Loucy (cell line): ENCODE results near the gene DCAF11.

Experiments used
- H2AFZ ChIP-seq: fragments of 200-600 bp; sonication (generic); 2 replicates; pipeline ENCODE4 v1.6.0; 2016; ENCODE audit warnings: antibody characterized with exemption, mild to moderate bottlenecking, low read length, moderate library complexity
- H3F3A ChIP-seq: fragments of 200-600 bp; 2 replicates; pipeline ENCODE4 v1.6.0; 2016; ENCODE audit warnings: antibody characterized with exemption, low read depth, mild to moderate bottlenecking
- H3K27me3 ChIP-seq: fragments of 200-600 bp; sonication (generic); 2 replicates; pipeline ENCODE4 v1.6.1; 2014; ENCODE audit warnings: low read length, mild to moderate bottlenecking; ENCODE audit not compliant: insufficient read depth, poor library complexity, severe bottlenecking
- H3K36me3 ChIP-seq: fragments of 200-600 bp; sonication (generic); 2 replicates; pipeline ENCODE4 v1.6.1; 2016; ENCODE audit warnings: low read length; ENCODE audit not compliant: insufficient read depth
- H3K4me1 ChIP-seq: fragments of 200-600 bp; sonication (generic); 2 replicates; pipeline ENCODE4 v1.5.1; 2014; ENCODE audit warnings: low read length, mild to moderate bottlenecking; ENCODE audit not compliant: insufficient read depth, poor library complexity, severe bottlenecking
- H3K4me2 ChIP-seq: fragments of 200-600 bp; sonication (generic); 2 replicates; pipeline ENCODE4 v1.6.0; 2014; ENCODE audit warnings: antibody characterized with exemption, low read length, low read depth, mild to moderate bottlenecking; ENCODE audit not compliant: poor library complexity, severe bottlenecking
- H3K4me3 ChIP-seq: fragments of 200-600 bp; sonication (generic); 2 replicates; pipeline ENCODE4 v1.5.1; 2014; ENCODE audit warnings: low read length, mild to moderate bottlenecking, mixed read lengths; ENCODE audit not compliant: poor library complexity, severe bottlenecking
- H3K79me2 ChIP-seq: fragments of 200-600 bp; sonication (generic); 2 replicates; pipeline ENCODE4 v1.6.1; 2014; ENCODE audit warnings: low read length; ENCODE audit not compliant: insufficient read depth
- H3K9ac ChIP-seq: fragments of 200-600 bp; sonication (generic); 2 replicates; pipeline ENCODE4 v1.6.0; 2014; ENCODE audit warnings: mild to moderate bottlenecking, low read depth, low read length, moderate library complexity; ENCODE audit not compliant: poor library complexity, severe bottlenecking
- H3K9me2 ChIP-seq: fragments of 200-600 bp; sonication (generic); replicated peaks from 2 replicates; pipeline ENCODE4 v1.6.1; 2016; ENCODE audit warnings: low read depth, low read length, mixed read lengths
- H3K9me3 ChIP-seq: fragments of 200-600 bp; sonication (generic); 2 replicates; pipeline ENCODE4 v1.6.1; 2014; ENCODE audit warnings: mild to moderate bottlenecking, antibody characterized with exemption, low read length, low read depth; ENCODE audit not compliant: insufficient read depth
- H4K20me1 ChIP-seq: fragments of 200-600 bp; sonication (generic); 2 replicates; pipeline ENCODE4 v1.6.0; 2014; ENCODE audit warnings: antibody characterized with exemption, low read length, mild to moderate bottlenecking; ENCODE audit not compliant: insufficient read depth, poor library complexity, severe bottlenecking
- EZH2phosphoT487 ChIP-seq: fragments of 200-600 bp; IDR thresholded peaks from 2 replicates; pipeline ENCODE4 v1.6.1; 2018; ENCODE audit warnings: antibody characterized with exemption, mild to moderate bottlenecking, moderate library complexity, borderline replicate concordance
- TF ChIP-seq, protein P1 (sequence below): fragments of 200-600 bp; sonication (generic); conservative IDR thresholded peaks from 2 replicates; pipeline ENCODE4 v1.5.1; 2014; ENCODE audit warnings: mild to moderate bottlenecking, antibody characterized with exemption, low read length

DCAF11 gene

DNA sequence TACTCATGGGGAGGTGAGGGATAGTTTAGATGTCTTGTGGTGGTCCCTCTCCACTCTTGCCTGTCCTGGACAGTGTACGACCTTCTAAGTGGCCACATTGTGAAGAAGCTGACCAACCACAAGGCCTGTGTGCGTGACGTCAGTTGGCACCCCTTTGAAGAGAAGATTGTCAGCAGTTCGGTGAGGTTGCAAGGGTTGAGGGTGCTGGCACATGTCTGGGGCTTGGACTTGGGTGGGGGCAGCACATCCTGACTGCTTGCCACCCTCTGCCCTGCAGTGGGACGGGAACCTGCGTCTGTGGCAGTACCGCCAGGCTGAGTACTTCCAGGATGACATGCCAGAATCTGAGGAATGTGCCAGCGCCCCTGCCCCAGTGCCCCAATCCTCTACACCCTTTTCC, 8.3 kb downstream of the DCAF11 start:
- Histone ChIP-seq H3K4me3 (no peak overlapping the region), H3K36me3 (peaks cover 42% of the 10 kb centered on the region), H3K79me2 (no peaks in the 10 kb centered on the region), H3K27me3 (no peaks in the 10 kb centered on the region), H3K4me1 (no peaks in the 10 kb centered on the region), H3K9ac (no peak overlapping the region), H3F3A (no peaks in the 10 kb centered on the region), H3K9me3 (no peaks in the 10 kb centered on the region), H4K20me1 (no peaks in the 10 kb centered on the region), H3K9me2 (no peaks in the 10 kb centered on the region), H2AFZ (no peak overlapping the region), H3K4me2 (no peak overlapping the region)
- TF ChIP-seq, protein P1, sequence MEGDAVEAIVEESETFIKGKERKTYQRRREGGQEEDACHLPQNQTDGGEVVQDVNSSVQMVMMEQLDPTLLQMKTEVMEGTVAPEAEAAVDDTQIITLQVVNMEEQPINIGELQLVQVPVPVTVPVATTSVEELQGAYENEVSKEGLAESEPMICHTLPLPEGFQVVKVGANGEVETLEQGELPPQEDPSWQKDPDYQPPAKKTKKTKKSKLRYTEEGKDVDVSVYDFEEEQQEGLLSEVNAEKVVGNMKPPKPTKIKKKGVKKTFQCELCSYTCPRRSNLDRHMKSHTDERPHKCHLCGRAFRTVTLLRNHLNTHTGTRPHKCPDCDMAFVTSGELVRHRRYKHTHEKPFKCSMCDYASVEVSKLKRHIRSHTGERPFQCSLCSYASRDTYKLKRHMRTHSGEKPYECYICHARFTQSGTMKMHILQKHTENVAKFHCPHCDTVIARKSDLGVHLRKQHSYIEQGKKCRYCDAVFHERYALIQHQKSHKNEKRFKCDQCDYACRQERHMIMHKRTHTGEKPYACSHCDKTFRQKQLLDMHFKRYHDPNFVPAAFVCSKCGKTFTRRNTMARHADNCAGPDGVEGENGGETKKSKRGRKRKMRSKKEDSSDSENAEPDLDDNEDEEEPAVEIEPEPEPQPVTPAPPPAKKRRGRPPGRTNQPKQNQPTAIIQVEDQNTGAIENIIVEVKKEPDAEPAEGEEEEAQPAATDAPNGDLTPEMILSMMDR = no peak
- TF ChIP-seq EZH2phosphoT487 = no peak

DNA sequence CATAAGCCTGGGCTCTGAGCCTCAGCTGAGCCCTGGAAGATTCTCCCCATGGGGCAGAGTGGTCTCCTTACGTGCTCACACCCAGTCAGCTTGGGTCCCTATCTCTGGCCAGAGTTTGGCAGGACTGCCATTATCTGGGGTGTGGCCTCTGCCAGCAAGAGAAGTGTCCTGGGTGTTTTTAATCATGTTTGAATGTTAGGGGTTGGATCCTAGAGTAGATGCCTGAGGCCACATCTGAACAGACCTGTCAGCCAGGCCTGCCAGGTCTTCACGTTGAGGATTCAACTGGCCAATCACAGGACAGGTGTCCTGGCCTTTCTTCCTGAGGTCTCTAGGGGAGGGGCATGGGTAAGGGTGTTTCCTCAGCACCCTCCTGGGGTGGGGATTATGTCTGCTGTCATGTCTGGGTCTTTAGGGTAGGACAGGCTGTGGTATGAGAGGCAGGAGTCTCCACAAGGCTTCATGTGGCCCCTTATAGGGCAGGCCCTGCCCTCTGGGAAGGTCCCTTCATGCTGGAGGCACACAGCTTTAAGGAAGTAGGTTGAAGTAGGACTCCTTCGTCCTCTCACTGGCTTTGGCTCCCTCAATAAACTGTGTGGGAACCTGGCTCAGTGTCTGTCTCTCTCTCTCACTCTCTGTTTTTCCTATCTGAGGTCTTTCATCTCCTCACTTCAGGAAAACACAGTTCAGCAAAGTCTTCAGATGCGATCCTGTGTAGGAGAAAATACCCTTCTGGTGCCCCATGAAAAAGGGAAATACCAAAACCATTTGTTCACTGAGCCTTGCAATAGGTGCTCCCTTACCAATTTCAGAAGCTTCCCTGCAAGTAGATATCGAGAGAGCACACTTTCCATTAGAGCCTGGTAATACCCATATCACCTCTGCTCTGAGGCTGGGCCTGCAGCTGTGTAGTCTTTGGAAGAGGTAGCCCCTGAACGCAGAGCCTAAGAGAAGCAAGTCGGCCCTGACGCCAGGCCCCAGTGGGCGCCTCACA, 9.1 kb downstream of the DCAF11 start:
- no peaks in the 10 kb centered on the region for H4K20me1 ChIP-seq
- no peak overlapping the region for H3K9ac ChIP-seq
- H3K9me3 ChIP-seq = no peaks in the 10 kb centered on the region
- H3K79me2 ChIP-seq = no peaks in the 10 kb centered on the region
- H2AFZ ChIP-seq = no peak overlapping the region
- no peaks in the 10 kb centered on the region for H3K9me2 ChIP-seq
- H3F3A ChIP-seq = no peaks in the 10 kb centered on the region
- H3K36me3 ChIP-seq = peaks cover 33% of the 10 kb centered on the region
- no peak overlapping the region for H3K4me2 ChIP-seq
- TF ChIP-seq EZH2phosphoT487 = no peak
- TF ChIP-seq, protein P1 = no peak
- H3K4me1 ChIP-seq = no peaks in the 10 kb centered on the region
- H3K27me3 ChIP-seq = no peaks in the 10 kb centered on the region
- H3K4me3 ChIP-seq = no peak overlapping the region

DNA sequence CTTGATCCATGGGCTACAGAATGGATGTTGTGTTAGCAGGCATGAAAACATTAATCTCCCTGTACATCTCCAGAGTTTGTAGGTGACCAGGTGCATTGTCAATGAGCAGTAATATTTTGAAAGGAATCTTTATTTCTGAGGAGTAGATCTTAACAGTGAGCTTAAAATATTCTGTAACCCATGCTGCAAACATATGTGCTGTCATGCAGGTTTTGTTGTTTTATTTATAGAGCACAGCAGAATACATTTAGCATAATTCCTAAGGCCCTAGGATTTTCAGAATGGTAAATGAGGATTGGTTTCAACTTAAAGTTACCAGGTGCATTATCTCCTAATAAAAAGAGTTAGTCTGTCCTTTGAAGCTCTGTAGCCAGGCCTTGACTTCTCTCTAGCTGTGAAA, 12.4 kb downstream of the DCAF11 start:
- H3K79me2 ChIP-seq = no peaks in the 10 kb centered on the region
- H3F3A ChIP-seq = no peaks in the 10 kb centered on the region
- H3K27me3 ChIP-seq = no peaks in the 10 kb centered on the region
- peaks cover 7% of the 10 kb centered on the region; the same call in 1 of the 2 replicates for H3K36me3 ChIP-seq
- no peaks in the 10 kb centered on the region for H3K9me3 ChIP-seq
- no peaks in the 10 kb centered on the region for H4K20me1 ChIP-seq
- TF ChIP-seq EZH2phosphoT487 = no peak
- TF ChIP-seq, protein P1 = no peak
- peaks cover 8% of the 10 kb centered on the region for H3K4me1 ChIP-seq
- H2AFZ ChIP-seq = no peak overlapping the region
- no peak overlapping the region for H3K9ac ChIP-seq
- H3K4me3 ChIP-seq = no peak overlapping the region
- H3K4me2 ChIP-seq = no peak overlapping the region
- H3K9me2 ChIP-seq = no peaks in the 10 kb centered on the region
